Stimulated activated CD4-positive, alpha-beta T cell treated with anti-CD3 and anti-CD28 coated beads, Interleukin-15, amount 100 ng/mL, for 1 hour (primary cell): ENCODE measurements around the gene MGLL.

Experiments
- DNase-seq, 2 donors: peaks; one replicate each; pipeline ENCODE4 v3.0.0-alpha.2; 2020; ENCODE audit warnings: low read depth in 1 of 2, low spot score in 1 of 2

Gene MGLL

GRCh38 chr3:127743351-127744252 lies 78.7 kb downstream of the MGLL start:
- DNase-seq, result no peak

GRCh38 chr3:127742580-127742979 lies 79.7 kb downstream of the MGLL start:
- DNase-seq, result no peak

GRCh38 chr3:127741690-127742089 lies 80.6 kb downstream of the MGLL start:
- DNase-seq, result no peak

GRCh38 chr3:127741246-127741645 lies 81.1 kb downstream of the MGLL start:
- DNase-seq, result no peak

- DNase-seq, result no peak
Measured at GRCh38 chr3:127740136-127740915, 82.0 kb downstream of the MGLL start.

GRCh38 chr3:127739347-127740135 lies 82.8 kb downstream of the MGLL start:
- no peak for DNase-seq

GRCh38 chr3:127738192-127738840 lies 84.0 kb downstream of the MGLL start:
- DNase-seq, result no peak

GRCh38 chr3:127736801-127737539 lies 85.3 kb downstream of the MGLL start:
- DNase-seq, result no peak

GRCh38 chr3:127735767-127736693 lies 86.3 kb downstream of the MGLL start:
- no peak for DNase-seq

- no peak for DNase-seq
Measured at GRCh38 chr3:127734754-127735473, 87.4 kb downstream of the MGLL start.

GRCh38 chr3:127734181-127734720 lies 88.1 kb downstream of the MGLL start:
- no peak for DNase-seq

- DNase-seq, result no peak
Measured at GRCh38 chr3:127733781-127734180, 88.5 kb downstream of the MGLL start.

- no peak for DNase-seq
Measured at GRCh38 chr3:127732879-127733350, 89.4 kb downstream of the MGLL start.

- no peak for DNase-seq
Measured at GRCh38 chr3:127732303-127732702, 90.0 kb downstream of the MGLL start.

GRCh38 chr3:127731546-127732289 lies 90.6 kb downstream of the MGLL start:
- DNase-seq, result no peak

GRCh38 chr3:127730666-127731295 lies 91.5 kb downstream of the MGLL start:
- no peak for DNase-seq

GRCh38 chr3:127730171-127730570 lies 92.1 kb downstream of the MGLL start:
- no peak for DNase-seq
